Measurements from ENCODE around the gene GID8. TPM values are rescaled to one million over a fixed set of nuclear protein-coding genes. Genes with fewer than 3 reads are reported as not detected.

GID8 gene
- total and polyA plus RNA-seq, 2 of the 13 experiments (the other 11 are each of a cell fraction or from before 2014, with no cell fraction given): 39.6 to 59.8 TPM

- TF ChIP-seq, protein P1, sequence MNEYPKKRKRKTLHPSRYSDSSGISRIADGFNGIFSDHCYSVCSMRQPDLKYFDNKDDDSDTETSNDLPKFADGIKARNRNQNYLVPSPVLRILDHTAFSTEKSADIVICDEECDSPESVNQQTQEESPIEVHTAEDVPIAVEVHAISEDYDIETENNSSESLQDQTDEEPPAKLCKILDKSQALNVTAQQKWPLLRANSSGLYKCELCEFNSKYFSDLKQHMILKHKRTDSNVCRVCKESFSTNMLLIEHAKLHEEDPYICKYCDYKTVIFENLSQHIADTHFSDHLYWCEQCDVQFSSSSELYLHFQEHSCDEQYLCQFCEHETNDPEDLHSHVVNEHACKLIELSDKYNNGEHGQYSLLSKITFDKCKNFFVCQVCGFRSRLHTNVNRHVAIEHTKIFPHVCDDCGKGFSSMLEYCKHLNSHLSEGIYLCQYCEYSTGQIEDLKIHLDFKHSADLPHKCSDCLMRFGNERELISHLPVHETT (CRISPR knock-in tag; conservative IDR thresholded peaks at IDR 0.05): 0 out of 2 replicates have a peak, but pooled peaks have one; percentile 43
- TF ChIP-seq, protein P2, sequence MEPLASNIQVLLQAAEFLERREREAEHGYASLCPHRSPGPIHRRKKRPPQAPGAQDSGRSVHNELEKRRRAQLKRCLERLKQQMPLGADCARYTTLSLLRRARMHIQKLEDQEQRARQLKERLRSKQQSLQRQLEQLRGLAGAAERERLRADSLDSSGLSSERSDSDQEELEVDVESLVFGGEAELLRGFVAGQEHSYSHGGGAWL (CRISPR knock-in tag; IDR thresholded peaks at IDR 0.05): 0 out of 2 replicates have a peak, but pooled peaks have one; percentile 31
- TF ChIP-seq ZNF749 (CRISPR knock-in tag; IDR thresholded peaks at IDR 0.05; ENCODE audit: borderline replicate concordance) (peak; percentile 3; the same call in 1 of the 2 replicates), SKI (IDR thresholded peaks at IDR 0.05; ENCODE audit: partially characterized antibody) (no peak), ZMAT3 (CRISPR knock-in tag; conservative IDR thresholded peaks at IDR 0.05) (peak; percentile 39; the same call in 1 of the 2 replicates), ZNF616 (CRISPR knock-in tag; IDR thresholded peaks at IDR 0.05; ENCODE audit: low read depth) (0 out of 2 replicates have a peak, but pooled peaks have one; percentile 9), ZNF598 (CRISPR knock-in tag; IDR thresholded peaks at IDR 0.05; ENCODE audit: borderline replicate concordance) (peak; percentile 79; the same call in 1 of the 2 replicates), ZNF337 (CRISPR knock-in tag; IDR thresholded peaks at IDR 0.05; ENCODE audit: borderline replicate concordance, low read depth) (0 out of 2 replicates have a peak, but pooled peaks have one; percentile 38), MEIS1 (CRISPR knock-in tag; IDR thresholded peaks at IDR 0.05; ENCODE audit: borderline replicate concordance) (0 out of 2 replicates have a peak, but pooled peaks have one; percentile 17), REL (CRISPR knock-in tag; conservative IDR thresholded peaks at IDR 0.05) (peak; percentile 57; the same call in 1 of the 2 replicates), POLR2AphosphoS5 (IDR thresholded peaks at IDR 0.05; ENCODE audit: low read depth, low read length) (peak; percentile 62), HIC2 (CRISPR knock-in tag; IDR thresholded peaks at IDR 0.05; ENCODE audit: low read depth) (0 out of 2 replicates have a peak, but pooled peaks have one; percentile 31), ZNF503 (CRISPR knock-in tag; IDR thresholded peaks at IDR 0.05) (0 out of 2 replicates have a peak, but pooled peaks have one; percentile 25), ZFY (CRISPR knock-in tag; IDR thresholded peaks at IDR 0.05) (peak; percentile 35; the same call in 1 of the 2 replicates)
- TF ChIP-seq, protein P3, sequence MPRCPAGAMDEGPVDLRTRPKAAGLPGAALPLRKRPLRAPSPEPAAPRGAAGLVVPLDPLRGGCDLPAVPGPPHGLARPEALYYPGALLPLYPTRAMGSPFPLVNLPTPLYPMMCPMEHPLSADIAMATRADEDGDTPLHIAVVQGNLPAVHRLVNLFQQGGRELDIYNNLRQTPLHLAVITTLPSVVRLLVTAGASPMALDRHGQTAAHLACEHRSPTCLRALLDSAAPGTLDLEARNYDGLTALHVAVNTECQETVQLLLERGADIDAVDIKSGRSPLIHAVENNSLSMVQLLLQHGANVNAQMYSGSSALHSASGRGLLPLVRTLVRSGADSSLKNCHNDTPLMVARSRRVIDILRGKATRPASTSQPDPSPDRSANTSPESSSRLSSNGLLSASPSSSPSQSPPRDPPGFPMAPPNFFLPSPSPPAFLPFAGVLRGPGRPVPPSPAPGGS (CRISPR knock-in tag; IDR thresholded peaks at IDR 0.05): no peak; the same call in none of the 2 replicates
- TF ChIP-seq, protein P4, sequence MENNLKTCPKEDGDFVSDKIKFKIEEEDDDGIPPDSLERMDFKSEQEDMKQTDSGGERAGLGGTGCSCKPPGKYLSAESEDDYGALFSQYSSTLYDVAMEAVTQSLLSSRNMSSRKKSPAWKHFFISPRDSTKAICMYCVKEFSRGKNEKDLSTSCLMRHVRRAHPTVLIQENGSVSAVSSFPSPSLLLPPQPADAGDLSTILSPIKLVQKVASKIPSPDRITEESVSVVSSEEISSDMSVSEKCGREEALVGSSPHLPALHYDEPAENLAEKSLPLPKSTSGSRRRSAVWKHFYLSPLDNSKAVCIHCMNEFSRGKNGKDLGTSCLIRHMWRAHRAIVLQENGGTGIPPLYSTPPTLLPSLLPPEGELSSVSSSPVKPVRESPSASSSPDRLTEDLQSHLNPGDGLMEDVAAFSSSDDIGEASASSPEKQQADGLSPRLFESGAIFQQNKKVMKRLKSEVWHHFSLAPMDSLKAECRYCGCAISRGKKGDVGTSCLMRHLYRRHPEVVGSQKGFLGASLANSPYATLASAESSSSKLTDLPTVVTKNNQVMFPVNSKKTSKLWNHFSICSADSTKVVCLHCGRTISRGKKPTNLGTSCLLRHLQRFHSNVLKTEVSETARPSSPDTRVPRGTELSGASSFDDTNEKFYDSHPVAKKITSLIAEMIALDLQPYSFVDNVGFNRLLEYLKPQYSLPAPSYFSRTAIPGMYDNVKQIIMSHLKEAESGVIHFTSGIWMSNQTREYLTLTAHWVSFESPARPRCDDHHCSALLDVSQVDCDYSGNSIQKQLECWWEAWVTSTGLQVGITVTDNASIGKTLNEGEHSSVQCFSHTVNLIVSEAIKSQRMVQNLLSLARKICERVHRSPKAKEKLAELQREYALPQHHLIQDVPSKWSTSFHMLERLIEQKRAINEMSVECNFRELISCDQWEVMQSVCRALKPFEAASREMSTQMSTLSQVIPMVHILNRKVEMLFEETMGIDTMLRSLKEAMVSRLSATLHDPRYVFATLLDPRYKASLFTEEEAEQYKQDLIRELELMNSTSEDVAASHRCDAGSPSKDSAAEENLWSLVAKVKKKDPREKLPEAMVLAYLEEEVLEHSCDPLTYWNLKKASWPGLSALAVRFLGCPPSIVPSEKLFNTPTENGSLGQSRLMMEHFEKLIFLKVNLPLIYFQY (CRISPR knock-in tag; IDR thresholded peaks at IDR 0.05; ENCODE audit: borderline replicate concordance): peak; percentile 68; the same call in 1 of the 2 replicates
Measured at GRCh38 chr20:62968378-62969178, 30.6 kb downstream of the GID8 start (continued).
